Measurements from ENCODE around the gene TPI1.
"Not testable (repeated sequence)": the region's sequence is repeated elsewhere in the genome, so short reads cannot be mapped to it uniquely, and the experiment has no call there.

Gene TPI1

DNA sequence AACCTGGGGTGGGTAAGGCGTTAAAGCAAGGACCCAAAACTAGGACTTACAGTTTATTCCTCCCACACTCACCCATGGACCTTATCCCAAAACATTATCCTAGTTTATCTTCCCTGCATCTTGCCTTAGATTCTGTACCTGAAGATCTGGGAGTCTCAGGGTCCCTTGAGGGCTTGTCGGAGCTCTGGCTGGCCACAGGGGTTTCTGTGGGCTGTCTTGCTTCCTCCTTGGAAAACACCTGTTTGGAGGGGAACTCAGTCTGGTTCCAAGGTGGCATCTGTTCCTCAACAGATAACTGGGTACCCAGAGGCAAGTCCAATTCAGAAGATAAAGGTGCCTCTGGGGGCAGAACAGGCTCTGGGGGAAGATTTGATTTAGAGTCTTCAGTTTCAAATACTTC lies 17.9 kb upstream of the TPI1 start:
- no peak for DNase-seq

DNA sequence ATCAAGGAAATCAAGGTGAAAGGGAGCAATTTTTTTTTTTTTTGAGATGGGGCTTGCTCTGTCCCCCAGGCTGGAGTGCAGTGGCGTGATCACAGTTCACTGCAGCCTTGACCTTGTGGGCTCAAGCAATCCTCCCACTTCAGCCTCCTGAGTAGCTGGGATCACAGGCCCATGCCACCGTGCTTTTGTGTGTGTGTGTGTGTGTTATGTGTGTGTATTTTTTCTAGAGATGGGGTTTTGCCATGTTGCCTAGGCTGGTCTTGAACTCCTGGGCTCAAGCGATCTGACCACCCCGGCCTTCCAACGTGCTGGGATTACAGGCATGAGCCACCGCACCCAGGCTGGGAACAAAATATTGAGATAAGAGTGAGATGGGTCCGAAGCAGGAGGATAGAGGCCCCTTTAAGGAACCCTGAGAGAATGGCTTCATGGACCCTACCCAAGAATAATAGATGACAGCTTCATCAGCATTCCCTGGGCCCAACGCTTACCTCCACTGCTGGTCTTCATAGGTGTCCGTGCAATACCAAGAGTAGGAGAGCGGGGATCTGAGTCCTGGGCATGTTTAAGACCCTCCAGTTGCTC lies 17.3 kb upstream of the TPI1 start:
- DNase-seq = no peak

DNA sequence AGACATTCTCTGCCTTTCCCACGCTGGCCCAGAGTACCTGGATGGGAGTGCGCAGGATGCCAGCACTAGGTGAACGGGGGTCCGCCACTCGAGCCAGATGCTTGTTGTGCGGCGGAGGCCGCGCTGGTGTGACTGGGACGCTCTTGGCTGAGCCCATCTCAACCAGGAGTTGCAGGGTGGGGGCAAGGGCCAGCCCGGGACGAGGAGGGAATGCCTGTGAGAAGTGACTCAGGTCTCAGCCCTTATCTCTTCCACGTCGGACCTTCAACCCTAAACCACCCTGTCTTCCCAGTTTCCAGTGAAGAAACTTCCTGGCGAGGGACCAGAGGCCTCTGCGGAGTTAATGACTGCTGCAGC lies 16.6 kb upstream of the TPI1 start:
- no peak for DNase-seq

DNA sequence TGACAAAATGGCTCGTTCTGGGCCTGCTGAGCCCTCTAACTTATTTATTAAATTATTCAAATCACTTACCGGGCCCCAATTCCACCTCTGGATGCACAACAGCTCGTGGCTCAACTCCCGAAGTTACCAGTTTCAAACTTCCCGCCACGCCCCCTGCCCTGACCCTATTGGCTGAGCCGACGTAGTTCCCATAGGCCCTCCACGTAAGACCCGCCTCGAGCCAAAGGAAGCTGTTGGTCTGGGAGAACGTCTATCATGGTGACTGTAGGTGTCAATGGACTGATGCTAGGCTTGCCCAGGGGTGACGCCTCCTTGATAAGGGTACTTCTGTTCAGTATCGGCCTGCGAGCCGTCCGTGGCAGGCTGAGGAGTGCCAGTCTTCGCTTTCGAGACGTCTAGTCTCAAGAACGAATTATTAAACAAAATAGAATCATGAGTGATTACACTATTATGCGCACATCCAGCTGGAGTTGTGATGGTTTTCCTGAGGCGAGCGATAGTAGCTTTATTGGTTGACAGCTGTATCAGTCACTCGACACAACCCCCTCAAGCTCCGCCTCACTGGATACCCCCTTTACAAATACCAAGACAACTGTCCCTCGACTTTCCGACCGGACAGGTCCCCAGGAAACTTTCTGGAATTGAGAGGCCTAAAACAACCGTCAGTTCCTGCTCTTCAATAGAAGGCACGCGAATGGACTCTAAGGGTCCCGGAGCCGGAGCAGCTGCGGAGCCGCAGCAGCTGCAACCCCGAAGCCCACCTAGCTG lies 16.0 kb upstream of the TPI1 start, which contains the start of gene CDCA3:
Gene CDCA3, minus strand, starts transcription at position 134 of the 768 bp plus-strand sequence. CDS start 334 bp downstream, outside the sequence.
- DNase-seq = peak; percentile 98 to 99

DNA sequence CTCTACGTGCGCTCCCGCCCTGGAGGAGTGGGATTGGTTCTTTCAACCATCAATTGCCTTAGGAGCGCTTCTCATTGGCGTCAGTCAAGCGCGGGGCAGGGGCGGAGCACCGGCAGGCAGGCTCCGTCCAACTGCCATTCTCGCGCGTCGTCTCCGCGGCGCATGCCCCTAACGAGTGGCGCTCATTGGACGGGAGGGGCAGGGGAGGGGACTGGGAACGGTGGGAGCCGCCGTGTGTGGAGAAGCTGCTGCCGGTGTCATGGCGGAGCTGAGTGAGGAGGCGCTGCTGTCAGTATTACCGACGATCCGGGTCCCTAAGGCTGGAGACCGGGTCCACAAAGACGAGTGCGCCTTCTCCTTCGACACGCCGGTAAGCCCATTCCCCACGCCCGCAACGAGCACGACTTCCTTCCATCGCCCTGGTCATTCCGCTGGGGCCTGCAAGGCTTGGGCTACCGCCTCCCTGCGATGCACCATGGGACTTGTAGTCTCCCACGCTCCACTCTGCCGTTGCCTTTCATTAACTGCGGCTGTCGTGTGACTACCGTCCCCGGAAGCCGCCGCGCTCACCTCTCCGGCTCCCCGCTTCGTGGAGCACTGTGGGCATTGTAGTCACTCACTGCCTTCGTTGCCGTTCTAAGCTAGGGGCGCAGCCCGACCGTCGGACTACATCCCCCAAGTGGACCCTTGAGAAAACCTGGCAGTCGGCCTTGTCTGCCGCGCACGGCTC lies 15.2 kb upstream of the TPI1 start, which contains the start of gene USP5:
Gene USP5, plus strand, starts transcription at position 230 of the 730 bp plus-strand sequence. Its CDS starts 30 bp downstream, at position 260.
- DNase-seq = peak; percentile 100

DNA sequence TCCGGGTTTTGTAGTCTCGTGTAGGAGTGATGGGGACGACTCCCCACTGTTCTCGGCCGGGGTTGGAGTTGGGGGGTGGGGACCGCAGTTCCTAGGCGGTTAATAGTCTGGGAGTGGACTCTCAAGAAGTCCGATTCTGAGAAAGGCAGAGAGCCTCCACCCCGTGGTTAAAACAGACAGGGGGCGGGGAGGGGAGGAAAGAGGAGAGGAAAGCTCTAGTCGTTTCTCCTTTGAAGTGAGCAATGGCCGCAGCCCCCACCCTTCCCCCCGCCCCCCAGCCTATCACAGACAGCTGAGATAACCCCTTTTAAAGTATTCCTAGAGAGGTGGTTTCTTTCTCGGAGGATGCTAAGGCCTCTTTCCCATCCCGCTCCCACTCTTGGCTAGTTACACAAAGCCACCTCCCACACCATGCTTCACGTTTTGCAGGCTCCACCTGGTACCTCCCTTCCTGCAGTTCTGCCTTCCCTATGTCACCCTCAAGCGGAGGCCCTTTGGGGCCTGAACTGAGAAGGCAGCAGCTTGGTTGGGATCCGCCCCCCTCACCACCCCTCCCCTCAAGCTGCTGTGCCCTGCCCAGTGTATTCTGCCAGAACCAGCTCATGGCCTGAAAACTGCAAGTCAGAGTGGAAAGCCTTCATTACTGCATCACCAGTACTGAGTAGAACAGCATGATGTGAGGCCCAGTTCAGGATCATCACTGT lies 14.5 kb upstream of the TPI1 start:
- DNase-seq = no peak

DNA sequence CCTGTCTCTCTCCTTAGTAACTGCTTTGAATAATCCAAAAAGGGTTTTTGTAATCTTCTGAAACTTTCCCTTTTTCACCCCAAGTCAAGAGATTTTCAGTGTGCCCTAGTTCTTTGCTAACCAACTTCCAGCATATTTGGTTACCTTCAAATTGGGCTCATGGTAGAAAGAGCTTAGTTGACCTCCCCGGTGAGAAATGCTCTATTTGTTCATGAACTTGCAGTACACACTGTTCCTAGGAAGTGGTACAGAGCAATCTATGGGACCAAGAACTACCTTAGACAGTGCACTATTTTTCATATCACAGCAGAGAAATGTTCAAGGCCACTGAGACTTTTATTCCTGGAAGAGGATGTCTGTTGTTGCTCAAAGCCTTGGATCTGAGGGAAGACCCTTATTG lies 13.7 kb upstream of the TPI1 start:
- no peak for DNase-seq

DNA sequence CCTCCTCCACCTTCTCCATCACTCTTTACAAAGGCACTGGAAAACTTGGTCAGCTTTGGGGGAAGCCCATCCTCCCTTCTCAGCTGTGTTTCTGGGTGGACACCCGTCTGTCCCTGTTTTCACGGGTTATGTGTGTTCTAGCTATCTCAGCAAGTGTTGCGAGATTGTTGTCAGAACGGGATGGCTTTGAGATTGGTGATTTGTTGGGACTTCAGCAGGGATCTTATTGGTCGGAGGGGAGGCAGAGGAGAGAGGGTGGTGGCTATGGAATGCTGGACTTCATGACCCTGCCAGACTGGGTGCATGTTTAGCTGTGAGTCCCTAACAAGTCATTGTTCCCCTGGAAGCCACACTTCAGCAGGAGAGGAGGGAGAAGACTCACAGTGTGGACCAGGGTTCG lies 13.3 kb upstream of the TPI1 start:
- no peak for DNase-seq

DNA sequence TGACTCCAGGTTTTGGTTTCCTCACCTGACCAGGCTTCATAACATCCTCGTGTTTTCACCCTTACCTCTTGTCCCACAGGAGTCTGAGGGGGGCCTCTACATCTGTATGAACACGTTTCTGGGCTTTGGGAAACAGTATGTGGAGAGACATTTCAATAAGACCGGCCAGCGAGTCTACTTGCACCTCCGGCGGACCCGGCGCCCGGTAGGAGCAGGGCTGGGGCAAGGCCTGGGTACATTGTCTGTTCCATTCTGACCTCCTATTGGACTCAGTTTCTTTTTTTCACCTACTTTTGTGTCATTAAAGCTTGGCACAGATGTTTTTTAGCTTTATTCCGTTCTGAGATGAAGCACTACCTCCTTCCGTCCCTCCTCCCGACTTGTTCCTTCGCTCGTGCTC lies 12.0 kb upstream of the TPI1 start:
- no peak for DNase-seq

DNA sequence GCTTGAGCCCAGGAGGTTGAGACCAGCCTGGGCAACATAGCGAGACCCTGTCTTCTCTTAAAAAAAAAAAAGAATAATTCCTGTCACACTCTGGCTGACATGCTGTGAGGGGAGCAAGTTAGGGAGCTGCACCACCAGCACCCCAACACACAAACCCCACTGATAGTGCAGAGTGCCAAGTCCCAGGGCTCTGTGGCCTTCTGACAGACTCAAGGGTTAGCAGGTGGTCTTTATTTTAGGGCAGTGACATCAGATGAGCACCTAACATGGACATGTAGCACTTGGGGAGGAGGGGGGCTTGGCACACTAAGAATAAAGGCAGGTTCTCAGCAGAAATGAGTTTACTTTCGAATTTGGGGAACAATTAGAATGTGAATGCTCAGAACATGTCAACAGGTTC lies 8.5 kb upstream of the TPI1 start:
- DNase-seq = no peak

DNA sequence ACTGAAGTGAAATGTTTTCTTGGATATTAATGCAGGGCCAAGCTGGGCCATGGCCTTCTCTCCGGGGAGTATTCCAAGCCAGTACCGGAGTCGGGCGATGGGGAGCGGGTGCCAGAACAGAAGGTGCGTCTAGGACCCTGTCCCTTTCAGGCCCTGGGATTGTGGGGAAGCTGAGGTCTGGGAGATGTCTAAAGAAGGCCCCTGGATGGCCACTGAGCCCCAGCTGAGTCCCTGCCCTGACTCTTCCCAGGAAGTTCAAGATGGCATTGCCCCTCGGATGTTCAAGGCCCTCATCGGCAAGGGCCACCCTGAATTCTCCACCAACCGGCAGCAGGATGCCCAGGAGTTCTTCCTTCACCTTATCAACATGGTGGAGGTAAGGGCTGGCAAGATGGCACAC lies 7.2 kb upstream of the TPI1 start:
- no peak for DNase-seq

DNA sequence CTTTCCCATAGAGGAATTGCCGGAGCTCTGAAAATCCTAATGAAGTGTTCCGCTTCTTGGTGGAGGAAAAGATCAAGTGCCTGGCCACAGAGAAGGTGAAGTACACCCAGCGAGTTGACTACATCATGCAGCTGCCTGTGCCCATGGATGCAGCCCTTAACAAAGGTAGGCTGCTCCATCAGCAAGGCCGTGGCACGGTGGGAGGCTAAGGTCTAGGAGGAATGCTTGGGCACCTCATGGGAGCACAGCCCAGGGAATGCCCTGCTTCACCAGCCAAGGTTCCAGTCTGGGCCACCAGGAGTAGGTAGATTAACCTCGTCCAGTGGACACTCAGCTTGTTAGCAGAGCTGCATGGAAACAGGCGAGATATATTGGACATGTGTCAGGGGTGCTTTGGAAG lies 6.4 kb upstream of the TPI1 start:
- DNase-seq = no peak

DNA sequence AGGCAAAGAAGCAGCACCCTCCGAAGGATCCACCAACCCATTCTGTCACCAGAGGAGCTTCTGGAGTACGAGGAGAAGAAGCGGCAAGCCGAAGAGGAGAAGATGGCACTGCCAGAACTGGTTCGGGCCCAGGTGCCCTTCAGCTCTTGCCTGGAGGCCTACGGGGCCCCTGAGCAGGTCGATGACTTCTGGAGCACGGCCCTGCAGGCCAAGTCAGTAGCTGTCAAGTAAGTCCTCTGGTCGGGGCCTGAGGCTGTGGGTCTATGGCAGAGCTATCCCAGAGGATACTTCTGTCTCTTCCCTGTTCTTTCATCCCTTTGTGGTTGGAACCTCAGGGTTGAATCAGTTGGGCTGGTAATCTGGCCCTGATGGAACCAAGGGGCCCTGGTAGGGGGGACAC lies 5.9 kb upstream of the TPI1 start:
- no peak for DNase-seq

DNA sequence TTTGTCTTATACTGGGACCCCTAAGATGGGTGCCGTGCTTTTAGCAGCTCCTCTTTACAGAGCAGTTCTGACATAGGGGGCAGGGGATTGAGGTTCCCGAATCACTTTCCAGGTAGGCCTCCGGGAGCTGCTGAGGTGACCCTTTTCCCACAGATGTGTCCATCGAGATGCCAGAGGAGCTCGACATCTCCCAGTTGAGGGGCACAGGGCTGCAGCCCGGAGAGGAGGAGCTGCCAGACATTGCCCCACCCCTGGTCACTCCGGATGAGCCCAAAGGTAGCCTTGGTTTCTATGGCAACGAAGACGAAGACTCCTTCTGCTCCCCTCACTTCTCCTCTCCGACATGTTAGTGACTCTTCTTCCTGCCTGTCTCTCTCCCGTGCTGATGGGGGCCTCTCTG lies 4.3 kb upstream of the TPI1 start:
- no peak for DNase-seq

DNA sequence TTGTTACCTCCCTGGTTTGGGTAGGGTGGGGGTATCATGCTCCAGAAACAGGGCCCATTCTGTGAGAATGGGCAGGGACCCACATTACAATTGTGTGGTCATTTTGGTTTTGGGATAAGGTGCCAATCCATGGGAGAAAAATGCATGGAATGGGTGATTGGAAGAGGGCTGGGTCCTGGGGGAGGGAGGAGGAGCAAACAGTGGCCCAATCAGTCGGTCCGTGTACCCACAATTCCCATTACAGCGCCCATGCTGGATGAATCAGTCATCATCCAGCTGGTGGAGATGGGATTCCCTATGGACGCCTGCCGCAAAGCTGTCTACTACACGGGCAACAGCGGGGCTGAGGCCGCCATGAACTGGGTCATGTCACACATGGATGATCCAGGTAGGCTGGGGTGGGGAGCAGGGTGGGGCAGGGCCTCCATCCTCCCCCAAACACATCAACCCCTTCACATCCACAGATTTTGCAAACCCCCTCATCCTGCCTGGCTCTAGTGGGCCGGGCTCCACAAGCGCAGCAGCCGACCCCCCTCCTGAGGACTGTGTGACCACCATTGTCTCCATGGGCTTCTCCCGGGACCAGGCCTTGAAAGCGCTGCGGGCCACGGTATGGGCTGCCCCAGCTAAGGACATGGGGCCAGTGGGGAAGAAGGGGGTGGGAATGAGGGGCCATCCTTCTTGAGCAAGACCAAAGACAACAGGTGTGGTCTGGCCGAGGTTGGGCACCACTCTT lies 3.6 kb upstream of the TPI1 start:
- DNase-seq = no peak

DNA sequence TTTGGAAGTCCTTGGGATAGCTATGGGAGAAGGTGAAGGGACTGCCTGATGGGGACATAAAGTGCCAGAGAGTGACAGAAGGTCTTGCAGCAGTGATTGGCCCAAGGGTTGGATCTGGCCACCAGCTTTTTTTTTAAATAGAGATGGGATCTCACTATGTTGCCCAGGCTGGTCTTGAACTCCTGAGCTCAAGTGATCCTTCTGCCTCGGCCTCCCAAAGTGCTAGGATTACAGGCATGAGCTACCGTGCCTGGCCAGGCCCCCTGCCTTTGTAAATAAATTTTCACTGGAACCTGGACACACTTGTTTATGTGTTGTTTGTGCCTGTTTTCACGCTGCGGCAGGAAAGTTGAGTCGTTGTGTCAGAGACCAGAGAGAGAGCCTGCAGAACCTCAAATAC lies 2.0 kb upstream of the TPI1 start:
- DNase-seq = not testable (repeated sequence)

DNA sequence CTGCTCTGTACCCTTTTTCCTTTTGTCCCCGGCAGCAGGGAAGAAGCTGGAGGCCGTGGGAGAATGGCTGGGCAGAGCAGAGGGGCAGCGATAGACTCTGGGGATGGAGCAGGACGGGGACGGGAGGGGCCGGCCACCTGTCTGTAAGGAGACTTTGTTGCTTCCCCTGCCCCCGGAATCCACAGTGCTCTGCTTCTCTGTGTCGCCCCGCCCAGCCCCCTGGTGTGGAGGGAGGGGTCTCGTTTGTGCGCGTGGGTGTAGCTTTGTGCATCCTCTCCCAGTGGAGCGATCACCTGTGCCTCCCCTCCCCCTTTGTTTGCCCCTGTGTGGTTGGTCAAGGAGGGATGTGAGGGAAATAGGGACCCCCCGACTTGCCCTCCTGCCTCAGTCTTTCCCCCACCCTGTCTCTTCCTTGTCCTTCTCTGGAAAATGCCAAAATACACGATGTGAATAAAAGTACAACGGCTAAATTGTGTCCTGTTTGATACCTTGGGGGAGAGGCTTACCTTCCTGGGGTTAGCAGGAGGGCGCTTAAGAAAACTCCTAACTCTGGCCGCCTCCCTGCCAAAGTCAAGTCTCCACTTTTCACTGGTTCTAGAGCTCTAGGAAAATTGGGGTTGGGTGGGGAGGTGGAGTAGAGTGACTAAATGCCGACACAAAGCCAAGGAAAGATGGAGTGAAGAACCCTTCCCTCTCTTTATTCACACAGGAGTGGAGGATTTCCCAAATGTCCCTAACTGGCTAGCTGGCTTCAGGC lies 990 bp upstream of the TPI1 start:
- DNase-seq = no peak

DNA sequence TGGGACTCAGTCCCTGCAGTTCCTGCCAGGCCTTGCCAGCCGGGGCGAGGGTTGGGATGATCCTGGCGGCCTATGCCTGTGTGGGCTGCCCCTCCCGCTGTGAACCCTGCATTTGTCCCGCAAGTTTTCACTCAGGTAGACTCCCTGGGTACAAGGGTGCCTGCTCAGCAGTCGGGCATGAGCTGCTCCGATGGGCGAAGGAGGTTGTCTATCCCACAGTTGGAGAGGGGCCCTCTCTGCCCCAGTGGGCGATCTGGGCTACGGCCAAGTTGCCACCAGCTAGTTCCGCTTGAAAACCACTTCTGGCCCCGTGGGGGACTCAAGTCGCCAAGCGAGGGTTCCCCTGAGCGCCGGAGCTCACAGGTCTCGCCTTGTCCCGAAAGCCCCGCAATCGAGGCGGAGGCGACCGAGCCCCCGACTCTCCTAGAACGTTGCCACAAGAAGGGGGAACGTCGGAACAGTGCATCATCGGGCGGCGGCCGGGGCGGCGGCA lies 365 bp upstream of the TPI1 start:
- DNase-seq = peak; percentile 72 to 86

DNA sequence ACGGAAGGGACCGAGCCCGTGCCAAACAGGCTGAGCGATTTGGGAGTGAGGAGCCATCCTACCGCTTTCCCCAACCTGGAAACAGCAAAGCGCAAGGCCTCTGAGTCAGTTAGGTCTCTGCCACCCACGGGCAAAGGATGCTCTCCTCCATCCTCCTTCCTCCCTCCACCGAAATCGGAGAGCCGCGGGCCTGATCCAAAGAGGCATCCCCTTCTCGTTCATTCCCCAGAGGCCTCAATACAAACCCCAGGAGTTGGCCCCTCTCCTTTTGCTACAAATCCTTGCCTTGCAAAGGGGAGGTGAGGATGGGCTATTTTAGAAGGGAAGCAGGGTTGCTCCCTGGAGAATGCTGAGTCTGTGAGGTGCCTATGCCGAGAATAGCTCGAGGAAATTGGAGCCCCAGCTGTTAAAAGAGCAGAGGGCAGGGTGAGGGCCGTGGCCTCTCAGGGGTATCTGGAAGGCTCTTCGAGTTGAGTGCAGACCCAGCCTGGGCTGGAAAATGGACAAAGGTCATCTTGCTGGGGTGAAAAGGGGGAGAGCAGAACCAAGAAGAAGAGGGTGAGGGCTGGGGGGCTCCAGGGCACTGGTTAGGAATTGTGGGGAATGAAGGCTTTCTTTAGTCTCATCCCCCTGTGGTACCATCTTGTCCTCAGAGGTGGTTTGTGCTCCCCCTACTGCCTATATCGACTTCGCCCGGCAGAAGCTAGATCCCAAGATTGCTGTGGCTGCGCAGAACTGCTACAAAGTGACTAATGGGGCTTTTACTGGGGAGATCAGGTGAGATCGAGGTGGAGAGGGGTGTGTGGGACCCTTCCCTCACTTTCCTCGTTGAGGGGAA lies 1.1 kb downstream of the TPI1 start:
- DNase-seq = no peak

All from inflammatory macrophage (primary cell).